HG03521 (cell line): ENCODE data around the gene PHAF1.

Experiments used
- ATAC-seq: cut with Tn5 transposase; IDR thresholded peaks from one replicate; pipeline ENCODE4 v1.9.1; 2021; ENCODE audit warnings: mild to moderate bottlenecking, moderate library complexity; ENCODE audit not compliant: unreplicated experiment

The PHAF1 gene

DNA sequence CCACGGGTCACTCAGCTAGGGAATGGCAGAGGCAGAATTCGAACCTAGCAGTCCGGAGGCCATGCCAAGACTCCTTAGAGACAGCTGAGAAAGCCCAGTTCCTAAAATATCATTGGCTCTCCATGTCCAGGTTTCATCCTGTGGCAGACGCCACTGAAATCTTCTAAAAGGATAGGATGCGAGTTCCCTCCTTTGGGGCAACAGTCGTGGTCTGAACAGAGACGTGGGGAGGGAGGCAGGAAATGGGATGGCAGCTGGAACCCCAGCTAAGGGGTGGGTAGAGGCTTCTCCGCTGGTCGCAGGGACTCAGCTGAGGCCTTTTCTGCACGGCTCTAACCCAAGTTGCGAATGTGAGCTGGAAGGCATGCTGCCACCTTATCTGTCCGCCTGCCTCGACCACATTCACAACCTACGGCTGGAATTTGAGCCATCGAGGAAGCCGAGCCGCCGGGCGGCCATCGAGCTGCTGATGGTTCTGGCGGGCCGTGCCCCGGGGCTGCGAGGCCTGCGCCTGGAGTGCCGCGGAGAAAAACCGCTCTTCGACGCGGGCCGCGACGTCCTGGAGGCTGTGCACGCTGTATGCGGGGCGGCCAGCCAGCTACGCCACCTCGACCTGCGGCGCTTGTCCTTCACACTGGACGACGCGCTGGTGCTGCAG lies 52.9 kb downstream of the PHAF1 start:
- ATAC-seq = no peak

DNA sequence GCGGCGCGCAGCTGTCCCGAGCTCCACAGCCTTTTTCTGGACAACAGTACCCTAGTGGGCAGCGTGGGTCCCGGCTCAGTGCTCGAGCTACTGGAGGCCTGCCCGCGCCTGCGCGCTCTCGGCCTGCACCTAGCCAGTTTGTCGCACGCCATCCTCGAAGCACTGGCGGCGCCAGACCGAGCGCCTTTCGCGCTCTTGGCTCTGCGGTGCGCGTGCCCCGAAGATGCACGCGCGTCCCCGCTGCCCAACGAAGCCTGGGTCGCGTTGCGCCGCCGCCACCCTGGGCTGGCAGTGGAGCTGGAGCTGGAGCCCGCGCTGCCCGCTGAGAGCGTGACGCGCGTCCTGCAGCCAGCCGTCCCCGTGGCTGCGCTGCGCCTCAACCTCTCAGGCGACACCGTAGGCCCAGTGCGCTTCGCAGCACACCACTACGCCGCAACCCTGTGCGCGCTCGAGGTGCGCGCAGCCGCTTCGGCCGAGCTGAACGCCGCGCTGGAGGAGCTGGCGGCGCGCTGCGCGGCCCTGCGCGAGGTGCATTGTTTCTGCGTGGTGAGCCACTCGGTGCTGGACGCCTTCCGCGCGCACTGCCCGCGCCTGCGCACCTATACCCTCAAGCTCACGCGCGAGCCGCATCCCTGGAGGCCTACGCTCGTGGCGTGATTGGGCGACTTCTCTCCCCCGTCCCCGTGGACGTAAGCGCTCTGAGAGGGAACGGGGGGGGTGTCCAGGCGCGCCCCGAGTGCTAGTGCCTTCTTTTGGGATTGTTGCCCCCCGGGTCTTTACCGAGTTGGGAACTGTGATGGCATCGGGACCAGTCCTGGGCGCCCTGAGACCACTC lies 53.6 kb downstream of the PHAF1 start:
- ATAC-seq = no peak

GRCh38 chr16:67163999-67164558 lies 54.3 kb downstream of the PHAF1 start:
- no peak for ATAC-seq

DNA sequence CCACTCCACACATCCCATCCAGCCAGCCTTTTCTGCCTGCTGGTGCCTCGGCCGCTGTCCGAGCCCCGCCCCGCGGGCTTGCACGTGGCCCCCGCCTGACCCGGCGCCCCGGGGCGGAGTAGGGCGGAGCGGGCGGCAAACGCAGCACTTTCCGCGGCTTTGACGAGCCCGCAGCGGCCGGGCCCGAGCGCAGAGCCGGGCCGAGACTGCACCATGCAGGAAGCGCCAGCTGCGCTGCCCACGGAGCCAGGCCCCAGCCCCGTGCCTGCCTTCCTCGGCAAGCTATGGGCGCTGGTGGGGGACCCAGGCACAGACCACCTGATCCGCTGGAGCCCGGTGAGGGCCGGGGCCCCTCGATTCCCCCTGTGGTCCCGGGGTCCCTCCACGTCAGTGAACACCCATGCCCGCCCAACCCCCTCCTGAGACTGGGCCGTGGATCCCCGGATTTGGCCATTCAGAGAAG lies 54.9 kb downstream of the PHAF1 start, which contains the start of gene HSF4:
TSS of gene HSF4 (plus strand) at position 147 of the 463 bp plus-strand sequence. CDS start at position 214, 67 bp downstream.
- no peak for ATAC-seq

DNA sequence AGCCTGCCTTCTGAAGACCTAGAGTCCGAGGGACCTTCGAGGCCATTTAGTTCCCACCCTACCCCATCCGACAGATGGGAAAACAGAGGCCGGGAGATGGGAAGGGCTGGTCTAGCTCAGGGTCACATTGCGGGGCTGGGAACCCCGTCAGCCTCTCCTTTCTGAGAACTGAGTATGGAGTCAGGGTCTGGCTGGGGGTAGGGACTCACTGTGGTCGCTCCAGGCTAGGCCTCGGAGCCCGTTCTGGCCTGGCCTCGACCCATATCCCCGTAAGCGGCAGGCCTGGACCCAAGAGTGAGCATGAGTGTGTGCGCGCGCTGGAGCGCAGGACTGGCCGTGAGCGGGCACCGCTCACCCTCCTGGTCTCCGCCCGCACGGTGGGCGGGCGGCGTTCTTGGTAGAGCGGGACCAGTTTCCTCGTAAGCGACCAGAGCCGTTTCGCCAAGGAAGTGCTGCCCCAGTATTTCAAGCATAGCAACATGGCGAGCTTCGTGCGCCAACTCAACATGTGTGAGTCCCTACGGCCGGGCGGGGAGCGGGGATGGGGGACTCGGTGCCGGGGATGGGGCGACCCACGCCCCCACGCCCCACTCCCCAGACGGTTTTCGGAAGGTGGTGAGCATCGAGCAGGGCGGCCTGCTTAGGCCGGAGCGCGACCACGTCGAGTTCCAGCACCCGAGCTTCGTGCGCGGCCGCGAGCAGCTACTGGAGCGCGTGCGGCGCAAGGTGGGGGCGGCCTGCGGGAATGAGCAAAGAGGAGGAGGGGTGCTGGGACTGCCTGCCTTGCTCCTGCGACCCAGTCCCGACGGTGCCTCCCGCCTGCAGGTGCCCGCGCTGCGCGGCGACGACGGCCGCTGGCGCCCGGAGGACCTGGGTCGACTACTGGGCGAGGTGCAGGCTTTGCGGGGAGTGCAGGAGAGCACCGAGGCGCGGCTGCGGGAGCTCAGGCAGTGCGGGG lies 55.7 kb downstream of the PHAF1 start:
- ATAC-seq = no peak

DNA sequence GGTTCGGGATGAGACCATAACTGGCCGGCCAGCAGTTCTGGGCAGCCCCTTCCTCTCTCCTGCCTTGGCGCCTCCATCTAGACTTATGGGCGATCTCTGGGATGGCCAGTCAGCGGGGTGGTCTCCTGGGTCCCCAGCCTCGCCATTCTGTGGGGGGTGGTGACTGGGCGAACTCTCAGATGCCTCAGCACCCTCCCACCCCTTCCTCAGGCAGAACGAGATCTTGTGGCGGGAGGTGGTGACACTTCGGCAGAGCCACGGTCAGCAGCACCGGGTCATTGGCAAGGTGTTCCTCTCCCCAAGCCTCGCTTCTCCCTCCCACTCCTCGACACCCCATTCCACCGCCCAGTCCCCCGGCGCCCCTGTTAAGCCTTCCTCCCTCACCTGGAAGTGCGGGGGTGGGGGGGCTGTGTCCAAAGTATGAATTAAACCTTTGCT lies 56.4 kb downstream of the PHAF1 start:
- ATAC-seq = no peak

- no peak for ATAC-seq
Measured at GRCh38 chr16:67166598-67167168, 56.9 kb downstream of the PHAF1 start.

DNA sequence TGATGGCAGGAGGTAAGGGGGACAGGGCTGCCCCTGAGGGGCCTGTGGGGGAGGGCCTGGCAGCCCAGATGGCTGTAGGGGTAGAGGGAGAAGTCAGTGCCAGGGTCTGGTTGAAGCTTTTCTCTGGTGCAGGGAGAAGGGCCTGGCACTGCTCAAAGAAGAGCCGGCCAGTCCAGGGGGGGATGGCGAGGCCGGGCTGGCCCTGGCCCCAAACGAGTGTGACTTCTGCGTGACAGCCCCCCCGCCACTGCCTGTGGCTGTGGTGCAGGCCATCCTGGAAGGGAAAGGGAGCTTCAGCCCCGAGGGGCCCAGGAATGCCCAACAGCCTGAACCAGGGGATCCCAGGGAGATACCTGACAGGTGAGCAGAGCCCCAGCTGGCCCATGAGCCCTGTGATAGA lies 57.8 kb downstream of the PHAF1 start:
- ATAC-seq = no peak

- no peak for ATAC-seq
Measured at GRCh38 chr16:67169011-67169451, 59.3 kb downstream of the PHAF1 start.

- ATAC-seq = no peak
Measured at GRCh38 chr16:67169642-67170167, 60.0 kb downstream of the PHAF1 start.

DNA sequence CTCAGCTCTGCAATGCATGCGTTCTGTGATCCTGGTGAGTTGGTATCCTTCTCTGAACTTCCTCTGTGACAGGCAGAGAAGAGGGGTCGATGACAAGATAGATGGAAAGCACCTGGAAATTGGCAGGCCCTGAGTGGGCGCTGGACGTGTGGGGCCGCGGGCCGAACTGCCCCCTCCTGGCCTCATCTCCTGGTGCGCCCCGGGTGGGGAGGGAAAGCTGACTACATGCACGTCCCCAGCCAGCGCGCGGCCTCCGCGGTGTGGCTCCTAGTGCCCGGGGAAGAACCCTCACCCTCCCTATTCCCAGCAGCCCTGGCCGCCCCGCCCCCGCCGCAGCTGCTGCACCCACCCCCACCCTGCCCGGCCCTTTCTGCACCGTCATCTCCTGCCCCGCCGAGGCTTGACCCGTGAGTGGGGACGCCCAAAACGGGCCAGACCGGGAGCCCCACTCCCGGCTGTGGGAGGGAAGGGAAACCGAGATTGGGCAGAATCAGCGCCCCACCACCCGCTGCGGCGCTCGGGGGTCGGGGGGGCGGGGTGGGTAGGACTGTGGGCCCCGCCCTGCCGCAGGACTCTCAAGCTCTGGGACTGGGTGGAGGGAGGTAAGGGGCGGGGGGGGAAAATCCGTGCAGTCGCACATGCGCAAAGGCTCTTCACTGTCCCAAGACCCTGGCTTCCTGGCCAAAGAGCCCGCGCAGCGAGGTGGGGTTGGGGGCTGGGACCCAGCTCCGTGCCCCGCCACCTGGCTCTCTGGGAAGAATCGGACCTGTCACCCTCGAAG lies 60.6 kb downstream of the PHAF1 start, which contains the start of gene NOL3:
TSS of gene NOL3 (plus strand) at position 371 of the 781 bp plus-strand sequence.
- ATAC-seq = no peak

GRCh38 chr16:67170949-67171649 lies 61.4 kb downstream of the PHAF1 start:
- ATAC-seq = no peak

GRCh38 chr16:67173323-67173722 lies 63.6 kb downstream of the PHAF1 start:
- ATAC-seq = no peak

DNA sequence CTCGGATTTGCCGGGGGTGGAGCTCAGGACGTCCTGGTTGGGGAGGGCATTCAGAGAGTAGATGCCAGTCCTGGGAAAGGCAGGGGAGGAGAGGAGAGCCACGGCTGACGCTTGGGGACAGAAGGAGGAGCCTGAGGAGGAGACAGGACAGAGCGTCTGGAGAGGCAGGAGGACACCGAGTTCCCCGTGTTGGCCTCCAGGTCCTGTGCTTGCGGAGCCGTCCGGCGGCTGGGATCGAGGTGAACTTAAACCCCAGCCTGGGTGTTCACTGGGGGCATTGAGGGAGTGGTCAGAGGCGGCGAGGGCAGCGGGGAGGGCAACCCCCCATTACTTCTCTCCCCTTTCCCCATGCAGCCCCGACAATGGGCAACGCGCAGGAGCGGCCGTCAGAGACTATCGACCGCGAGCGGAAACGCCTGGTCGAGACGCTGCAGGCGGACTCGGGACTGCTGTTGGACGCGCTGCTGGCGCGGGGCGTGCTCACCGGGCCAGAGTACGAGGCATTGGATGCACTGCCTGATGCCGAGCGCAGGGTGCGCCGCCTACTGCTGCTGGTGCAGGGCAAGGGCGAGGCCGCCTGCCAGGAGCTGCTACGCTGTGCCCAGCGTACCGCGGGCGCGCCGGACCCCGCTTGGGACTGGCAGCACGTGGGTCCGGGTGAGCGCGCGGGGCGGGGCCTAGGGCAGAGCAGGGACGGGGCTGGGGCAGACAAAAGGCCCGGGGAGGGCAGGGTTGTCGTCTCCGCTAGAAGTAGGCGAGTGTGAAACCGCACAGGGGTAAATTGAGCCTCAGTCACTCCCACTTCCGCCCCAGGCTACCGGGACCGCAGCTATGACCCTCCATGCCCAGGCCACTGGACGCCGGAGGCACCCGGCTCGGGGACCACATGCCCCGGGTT lies 64.3 kb downstream of the PHAF1 start:
- peak; percentile 42 for ATAC-seq

DNA sequence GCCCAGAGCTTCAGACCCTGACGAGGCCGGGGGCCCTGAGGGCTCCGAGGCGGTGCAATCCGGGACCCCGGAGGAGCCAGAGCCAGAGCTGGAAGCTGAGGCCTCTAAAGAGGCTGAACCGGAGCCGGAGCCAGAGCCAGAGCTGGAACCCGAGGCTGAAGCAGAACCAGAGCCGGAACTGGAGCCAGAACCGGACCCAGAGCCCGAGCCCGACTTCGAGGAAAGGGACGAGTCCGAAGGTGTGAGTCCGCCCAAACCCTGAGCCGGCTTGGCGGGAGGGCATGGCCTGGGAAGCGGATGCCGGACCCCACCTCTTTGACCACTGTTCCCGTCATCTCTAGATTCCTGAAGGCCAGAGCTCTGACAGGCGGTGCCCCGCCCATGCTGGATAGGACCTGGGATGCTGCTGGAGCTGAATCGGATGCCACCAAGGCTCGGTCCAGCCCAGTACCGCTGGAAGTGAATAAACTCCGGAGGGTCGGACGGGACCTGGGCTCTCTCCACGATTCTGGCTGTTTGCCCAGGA lies 65.0 kb downstream of the PHAF1 start:
- no peak for ATAC-seq

GRCh38 chr16:67176662-67177061 lies 66.9 kb downstream of the PHAF1 start:
- no peak for ATAC-seq
